UCSD-AML1 (cell line): ENCODE data around the gene FGGY.
"Not testable (repeated sequence)": the region's sequence is repeated elsewhere in the genome, so short reads cannot be mapped to it uniquely, and the experiment has no call there.

Source experiments
- DNase-seq: peaks from one replicate; lab custom pipeline; 2025; ENCODE audit not compliant: unreplicated experiment; lab: John Stamatoyannopoulos, UW

Gene FGGY

DNA sequence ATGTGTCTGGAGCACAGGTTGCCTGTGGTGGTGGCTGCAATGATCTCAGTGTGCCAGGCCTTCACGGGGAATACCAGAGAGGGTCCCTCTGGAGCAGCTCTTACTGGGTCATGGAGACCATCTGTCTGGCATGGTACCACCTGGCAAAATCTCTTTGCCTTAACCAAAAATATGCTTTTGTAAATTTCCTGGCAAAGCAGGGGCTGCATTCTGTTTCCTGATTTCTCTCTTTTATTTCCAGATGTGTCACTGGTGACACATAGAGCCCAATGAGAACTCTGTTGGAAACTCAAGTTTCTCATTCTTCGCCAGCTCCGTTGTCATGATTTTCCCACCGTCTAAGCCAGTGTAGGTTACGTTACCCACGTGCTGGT, 136.5 kb downstream of the FGGY start:
- DNase-seq = no peak

DNA sequence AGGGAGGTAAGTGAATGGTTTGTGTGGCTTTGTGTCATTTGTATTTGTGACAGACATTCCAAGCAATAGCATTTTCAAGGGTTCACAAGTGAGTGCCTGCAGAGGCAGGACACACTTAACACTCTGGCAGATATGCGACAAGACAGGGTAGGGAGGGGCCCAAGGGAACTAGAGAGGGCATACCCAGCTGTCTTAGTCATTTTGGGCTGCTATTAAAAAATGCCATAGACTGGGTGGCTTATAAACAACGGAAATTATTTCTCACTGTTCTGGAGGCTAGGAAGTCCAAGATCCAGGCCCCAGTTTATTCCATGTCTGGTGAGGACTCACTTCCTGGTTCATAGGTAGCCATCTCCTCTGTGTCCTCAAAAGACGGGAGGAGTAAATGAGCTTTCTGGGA, 137.4 kb downstream of the FGGY start:
- no peak for DNase-seq

DNA sequence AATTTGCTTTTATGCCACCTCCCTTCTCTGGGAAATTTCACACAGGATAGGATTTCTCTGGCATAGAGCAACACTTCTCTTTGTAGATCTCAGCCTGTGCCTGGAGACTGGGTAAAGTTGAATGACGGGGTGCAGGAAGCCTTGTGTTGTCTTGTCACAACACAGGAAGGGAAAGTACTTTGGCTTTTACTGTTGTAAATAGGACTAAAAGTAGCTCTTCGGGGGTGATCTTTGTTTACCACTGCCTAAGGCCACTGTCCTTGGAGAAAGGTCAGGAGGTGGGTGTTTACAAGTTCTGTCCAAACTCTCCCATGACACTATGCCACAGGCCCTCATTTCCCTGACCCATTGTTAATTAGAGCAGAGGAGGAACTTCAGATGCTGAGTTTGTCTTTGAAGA, 139.7 kb downstream of the FGGY start:
- DNase-seq = no peak

DNA sequence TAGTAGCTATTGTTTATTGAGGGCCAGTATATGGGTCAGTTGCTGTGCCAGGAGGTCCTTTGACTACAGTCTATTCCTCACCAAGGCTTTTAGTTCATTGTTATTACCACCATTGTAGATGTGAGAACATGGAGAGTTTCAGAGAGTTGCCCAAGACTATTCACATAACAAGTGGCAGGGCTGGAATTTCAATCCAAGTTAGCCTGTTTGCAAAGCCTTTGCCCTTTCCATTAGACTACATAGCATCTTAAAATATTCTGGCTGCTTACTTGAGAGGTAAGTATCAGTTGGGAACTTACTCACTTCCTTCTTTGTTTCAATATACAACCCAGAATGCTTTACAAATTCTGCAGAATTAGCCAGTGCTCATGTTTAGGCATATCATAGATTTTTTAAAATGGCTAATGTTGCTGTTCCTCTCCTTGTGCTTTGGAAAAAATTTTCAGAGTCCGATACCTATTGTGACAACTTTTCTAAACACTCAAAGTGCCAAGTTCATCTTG, 141.2 kb downstream of the FGGY start:
- DNase-seq = no peak

- DNase-seq = no peak
Measured at GRCh38 chr1:59442492-59442891, 145.6 kb downstream of the FGGY start.

DNA sequence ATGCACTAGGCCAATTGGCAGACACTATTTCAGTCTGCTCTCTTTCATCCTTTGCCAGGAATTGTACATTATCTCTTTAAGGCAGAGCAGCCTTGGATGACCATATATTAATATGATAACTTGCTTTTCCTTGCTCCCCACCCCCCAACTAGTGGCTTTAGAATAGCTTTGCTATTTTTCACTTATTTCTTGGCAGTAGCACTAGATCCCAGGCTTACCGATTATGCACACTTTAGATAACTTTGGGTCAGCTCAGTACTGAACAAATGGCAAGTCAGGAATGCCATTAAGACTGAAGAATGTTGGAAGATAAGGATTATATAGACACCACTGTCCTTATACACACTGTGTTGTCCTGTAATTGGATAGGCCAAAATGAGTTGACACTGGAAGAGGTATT, 146.4 kb downstream of the FGGY start:
- no peak for DNase-seq

- no peak for DNase-seq
Measured at GRCh38 chr1:59444520-59444919, 147.6 kb downstream of the FGGY start.

DNA sequence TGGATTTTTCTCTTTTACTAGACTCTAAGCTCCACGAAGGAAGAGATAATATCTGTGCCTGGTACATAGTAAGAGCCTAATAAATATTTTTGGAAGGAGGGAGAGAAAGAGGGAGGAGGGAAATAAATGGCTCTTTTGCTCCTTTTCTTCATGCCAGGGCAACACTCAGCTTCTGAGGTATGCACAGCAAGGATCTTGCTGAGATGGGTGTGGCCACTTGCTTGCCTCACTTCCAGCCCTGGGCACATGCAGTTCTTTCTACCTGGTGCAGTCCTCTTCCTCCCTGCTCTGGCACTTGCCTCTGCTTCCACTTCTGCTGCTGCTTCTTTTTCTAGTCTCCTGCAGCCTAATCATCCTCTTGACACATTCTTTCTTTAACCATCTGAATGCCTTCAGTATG, 148.1 kb downstream of the FGGY start:
- DNase-seq = no peak

GRCh38 chr1:59446257-59446901, 149.5 kb downstream of the FGGY start:
- DNase-seq = no peak

GRCh38 chr1:59452026-59452425, 155.1 kb downstream of the FGGY start:
- DNase-seq = no peak

- no peak for DNase-seq
Measured at GRCh38 chr1:59452559-59452958, 155.7 kb downstream of the FGGY start.

DNA sequence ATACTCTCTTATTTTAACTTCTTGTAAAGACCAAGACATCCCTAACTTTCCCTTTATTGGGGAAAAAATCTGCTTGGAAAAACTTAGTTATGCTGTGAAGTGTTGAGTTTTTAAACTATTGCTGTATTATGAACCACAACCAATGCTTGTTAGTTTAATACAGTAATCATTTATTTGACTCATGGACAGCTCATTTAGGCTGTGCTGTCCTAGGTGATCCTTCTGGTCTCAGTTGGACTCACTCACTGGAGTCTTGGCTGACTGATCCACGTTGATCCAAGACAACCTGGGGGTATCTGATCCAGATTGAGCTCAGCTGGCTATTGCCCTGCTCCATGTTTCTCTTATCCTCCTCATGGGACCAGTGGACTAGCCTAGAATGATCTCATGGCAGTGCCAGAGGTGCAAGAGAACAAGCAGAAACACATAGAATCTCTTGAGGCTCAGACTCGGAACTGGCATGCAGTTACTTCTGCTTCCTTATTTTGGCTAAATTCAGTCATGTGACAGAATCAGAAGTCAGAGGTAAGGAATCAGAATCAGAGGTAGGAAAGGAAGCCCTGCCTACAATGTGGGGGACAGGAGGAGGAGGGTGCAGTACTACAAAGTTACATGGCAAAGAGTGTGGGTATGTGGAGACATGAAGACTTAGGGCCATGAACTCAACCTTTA, 156.5 kb downstream of the FGGY start:
- no peak for DNase-seq

GRCh38 chr1:59455206-59455605, 158.3 kb downstream of the FGGY start:
- no peak for DNase-seq

DNA sequence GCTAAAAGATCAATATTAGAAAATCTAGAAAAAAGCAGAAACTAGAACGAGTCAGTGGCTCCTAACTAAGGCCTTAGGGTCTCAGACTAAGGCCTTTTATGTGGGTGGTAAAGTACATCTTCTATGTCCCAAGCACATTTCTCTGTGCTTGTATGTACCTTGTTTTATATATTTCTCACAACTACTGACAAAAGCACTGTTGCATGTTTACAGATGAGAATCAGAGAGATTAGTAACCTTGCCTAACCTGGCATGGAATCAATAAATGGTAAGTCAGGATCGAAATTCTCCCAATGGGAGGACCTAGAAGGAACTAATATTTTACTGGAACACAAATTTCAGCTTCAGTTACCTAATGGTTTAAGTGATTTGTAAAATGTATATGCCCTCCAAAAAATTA, 160.9 kb downstream of the FGGY start:
- DNase-seq = no peak

- no peak for DNase-seq
Measured at GRCh38 chr1:59458884-59459283, 162.0 kb downstream of the FGGY start.

DNA sequence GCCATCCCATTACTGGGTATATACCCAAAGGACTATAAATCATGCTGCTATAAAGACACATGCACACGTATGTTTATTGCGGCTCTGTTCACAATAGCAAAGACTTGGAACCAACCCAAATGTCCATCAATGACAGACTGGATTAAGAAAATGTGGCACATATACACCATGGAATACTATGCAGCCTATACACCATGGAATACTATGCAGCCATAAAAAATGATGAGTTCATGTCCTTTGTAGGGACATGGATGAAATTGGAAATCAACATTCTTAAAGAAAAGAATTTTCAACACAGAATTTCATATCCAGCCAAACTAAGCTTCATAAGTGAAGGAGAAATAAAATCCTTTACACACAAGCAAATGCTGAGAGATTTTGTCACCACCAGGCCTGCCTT, 166.0 kb downstream of the FGGY start:
- not testable (repeated sequence) for DNase-seq

- DNase-seq = not testable (repeated sequence)
Measured at GRCh38 chr1:59465478-59465877, 168.6 kb downstream of the FGGY start.

DNA sequence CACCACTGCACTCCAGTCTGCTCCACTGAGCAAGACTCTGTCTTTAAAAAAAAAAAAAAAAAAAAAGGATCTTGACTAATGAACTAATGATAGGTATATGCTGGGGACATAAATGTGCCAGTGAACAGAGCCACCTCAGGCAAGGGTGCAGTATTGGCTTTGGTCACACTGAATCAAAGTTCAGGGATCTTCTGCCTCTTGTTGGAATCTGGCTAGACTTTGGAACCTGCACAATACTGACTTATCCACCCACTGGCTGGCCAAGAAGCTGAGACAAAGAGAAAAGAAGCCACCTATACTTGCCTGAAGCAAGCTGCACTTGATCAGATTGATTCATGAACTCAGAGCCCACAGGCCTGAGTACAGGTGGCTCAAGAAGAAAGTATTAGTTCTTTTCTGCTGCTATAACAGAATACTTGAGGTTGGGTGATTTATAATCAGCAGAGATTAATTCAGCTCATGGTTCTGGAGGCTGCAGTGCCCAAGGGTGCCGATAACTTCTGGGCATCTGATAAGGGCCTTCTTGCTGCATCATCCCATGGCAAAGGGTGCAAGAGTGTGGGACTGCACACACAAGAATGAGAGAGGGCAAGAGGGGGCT, 172.0 kb downstream of the FGGY start:
- DNase-seq = no peak

- not testable (repeated sequence) for DNase-seq
Measured at GRCh38 chr1:59471991-59472570, 175.2 kb downstream of the FGGY start.

- no peak for DNase-seq
Measured at GRCh38 chr1:59473831-59474230, 176.9 kb downstream of the FGGY start.

DNA sequence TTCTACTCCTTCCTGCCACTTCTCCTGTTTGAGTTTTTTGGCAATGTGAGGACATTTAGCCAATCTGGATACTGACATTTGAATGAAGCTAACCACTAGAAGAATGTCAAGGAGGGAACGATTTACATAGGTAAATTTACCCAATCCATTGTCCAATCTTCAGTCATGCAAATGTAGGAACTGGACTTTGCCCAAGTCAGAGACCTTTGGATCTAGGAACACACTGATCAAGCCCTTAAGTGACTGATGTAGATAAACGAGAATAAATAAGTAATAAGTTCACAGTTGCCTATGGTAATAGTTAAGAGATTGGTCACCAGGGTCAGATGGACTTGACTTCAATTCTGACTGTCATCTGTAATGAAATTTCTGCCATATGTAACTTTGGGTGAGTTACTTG, 177.6 kb downstream of the FGGY start:
- DNase-seq = no peak

GRCh38 chr1:59475737-59476136, 178.8 kb downstream of the FGGY start:
- no peak for DNase-seq
